Left ventricle myocardium inferior (tissue), 1 donor: ENCODE measurements around the gene WFIKKN2. TPM values are rescaled to one million over a fixed set of nuclear protein-coding genes. Genes with fewer than 3 reads are reported as not detected.

Experiments
- DNase-seq: peaks from one replicate; pipeline ENCODE4 v3.0.0-alpha.2; 2020
- H3K27ac ChIP-seq: fragments of 200-600 bp; replicated peaks from 2 replicates; pipeline ENCODE4 v1.8.0; 2021
- H3K27me3 ChIP-seq: fragments of 200-600 bp; 2 replicates; pipeline ENCODE4 v1.8.0; 2021; ENCODE audit warnings: low read depth
- H3K36me3 ChIP-seq: fragments of 200-600 bp; 2 replicates; pipeline ENCODE4 v1.8.0; 2021
- H3K4me1 ChIP-seq: fragments of 200-600 bp; 2 replicates; pipeline ENCODE4 v1.8.0; 2021
- H3K4me3 ChIP-seq: fragments of 200-600 bp; 2 replicates; pipeline ENCODE4 v1.8.0; 2021; ENCODE audit warnings: mild to moderate bottlenecking, moderate library complexity
- H3K9me3 ChIP-seq: fragments of 200-600 bp; replicated peaks from 2 replicates; pipeline ENCODE4 v1.8.0; 2021
- CTCF ChIP-seq: fragments of 200-600 bp; IDR thresholded peaks from 2 replicates; pipeline ENCODE4 v1.8.0; 2021; ENCODE audit warnings: antibody characterized with exemption, mild to moderate bottlenecking, borderline replicate concordance
- intact Hi-C: fragments of 100-400 bp; cut with micrococcal nuclease; formaldehyde crosslinking; loops from one replicate; pipeline ENCODE4 v1.11.0; 2022
- total RNA-seq: library from RNA; stranded (reverse); fragmentation: NEBNext Ultra II Directional; extraction: Animal tissue kit (Norgen Biotek cat#: 25700); gene quantifications from one replicate; pipeline ENCODE4 v1.2.1, GENCODE V29; 2021
- donor health status: DM: no; HTN: yes; CAD: no; lungs with severe emphysema.

The WFIKKN2 gene
- total RNA-seq, 1 donor from 2014 or later: 0.25 TPM

GRCh38 chr17:50813583-50813982, 21.8 kb upstream of the WFIKKN2 start:
- no peak for TF ChIP-seq CTCF
- no peaks in the 10 kb centered on the region for H3K36me3 ChIP-seq
- intact Hi-C loops: no loop called here
- no peak for DNase-seq
- peaks cover 10% of the 10 kb centered on the region for H3K27me3 ChIP-seq
- no peaks in the 10 kb centered on the region for H3K9me3 ChIP-seq
- no peak overlapping the region for H3K4me3 ChIP-seq
- peaks cover 8% of the 10 kb centered on the region for H3K4me1 ChIP-seq
- H3K27ac ChIP-seq: no peak overlapping the region

GRCh38 chr17:50815400-50815799, 20.0 kb upstream of the WFIKKN2 start:
- H3K27me3 ChIP-seq: peaks cover 10% of the 10 kb centered on the region
- DNase-seq: no peak
- H3K4me3 ChIP-seq: no peak overlapping the region
- H3K4me1 ChIP-seq: peaks cover 8% of the 10 kb centered on the region
- intact Hi-C loops: no loop called here
- H3K36me3 ChIP-seq: no peaks in the 10 kb centered on the region
- TF ChIP-seq CTCF: no peak
- no peak overlapping the region for H3K27ac ChIP-seq
- H3K9me3 ChIP-seq: no peaks in the 10 kb centered on the region

GRCh38 chr17:50816271-50816670, 19.1 kb upstream of the WFIKKN2 start:
- Histone ChIP-seq H3K36me3 (no peaks in the 10 kb centered on the region), H3K4me1 (peaks cover 8% of the 10 kb centered on the region), H3K27me3 (peaks cover 10% of the 10 kb centered on the region), H3K9me3 (no peaks in the 10 kb centered on the region), H3K27ac (no peak overlapping the region), H3K4me3 (no peak overlapping the region)
- DNase-seq: no peak
- no peak for TF ChIP-seq CTCF
- intact Hi-C loops: no loop called here

- peak overlapping the region; percentile 23 for H3K4me3 ChIP-seq
- intact Hi-C loops: no loop called here
Observed at GRCh38 chr17:50816771-50817751, 18.3 kb upstream of the WFIKKN2 start.

GRCh38 chr17:50817838-50818237, 17.5 kb upstream of the WFIKKN2 start:
- Histone ChIP-seq H3K27me3 (peaks cover 10% of the 10 kb centered on the region), H3K27ac (no peak overlapping the region), H3K4me1 (peaks cover 8% of the 10 kb centered on the region), H3K9me3 (no peaks in the 10 kb centered on the region), H3K4me3 (no peak overlapping the region), H3K36me3 (no peaks in the 10 kb centered on the region)
- intact Hi-C loops: no loop called here
- DNase-seq: no peak
- no peak for TF ChIP-seq CTCF

More at GRCh38 chr17:50816771-50817751, 18.3 kb upstream of the WFIKKN2 start:
- Histone ChIP-seq H3K27ac (no peak overlapping the region), H3K4me1 (peaks cover 8% of the 10 kb centered on the region), H3K36me3 (no peaks in the 10 kb centered on the region), H3K9me3 (no peaks in the 10 kb centered on the region), H3K27me3 (peaks cover 10% of the 10 kb centered on the region)
- TF ChIP-seq CTCF: peak; percentile 89
- DNase-seq: peak; percentile 49
